Bronchial epithelial cell (primary cell): ENCODE measurements around the gene GSPT2. TPM values are rescaled to one million over a fixed set of nuclear protein-coding genes. Genes with fewer than 3 reads are reported as not detected.

Source experiments
- DNase-seq: peaks from one replicate; pipeline ENCODE4 v3.0.0-alpha.2; 2010; ENCODE audit warnings: low read depth
- FAIRE-seq: peaks from 2 replicates; lab custom pipeline; 2011; peaks lifted over from hg19 to GRCh38; lab: Jason Lieb, UNC
- H3K27me3 ChIP-seq: 2 replicates; pipeline ENCODE4 v1.5.1; 2011; ENCODE audit warnings: low read length; ENCODE audit not compliant: control insufficient read depth, insufficient read depth
- H3K36me3 ChIP-seq: 2 replicates; pipeline ENCODE4 v1.5.1; 2011; ENCODE audit warnings: low read length; ENCODE audit not compliant: control insufficient read depth, insufficient read depth
- H3K4me3 ChIP-seq: 2 replicates; pipeline ENCODE4 v1.5.1; 2011; ENCODE audit warnings: mild to moderate bottlenecking, low read depth, low read length, control low read depth
- total RNA-seq: library from RNA; depleted of rRNA; stranded (reverse); fragments of >200 nt; gene quantifications from 2 replicates; pipeline ENCODE4 v1.2.1, GENCODE V29; 2014
- TF ChIP-seq, protein P1 (sequence below): IDR thresholded peaks from 2 replicates; pipeline ENCODE4 v1.5.1; 2011; ENCODE audit warnings: mild to moderate bottlenecking, moderate library complexity, low read length, control low read depth, inconsistent platforms; ENCODE audit not compliant: insufficient read depth, severe bottlenecking

The GSPT2 gene
- total RNA-seq, 1 donor from 2014 or later: 1.3 TPM

DNA sequence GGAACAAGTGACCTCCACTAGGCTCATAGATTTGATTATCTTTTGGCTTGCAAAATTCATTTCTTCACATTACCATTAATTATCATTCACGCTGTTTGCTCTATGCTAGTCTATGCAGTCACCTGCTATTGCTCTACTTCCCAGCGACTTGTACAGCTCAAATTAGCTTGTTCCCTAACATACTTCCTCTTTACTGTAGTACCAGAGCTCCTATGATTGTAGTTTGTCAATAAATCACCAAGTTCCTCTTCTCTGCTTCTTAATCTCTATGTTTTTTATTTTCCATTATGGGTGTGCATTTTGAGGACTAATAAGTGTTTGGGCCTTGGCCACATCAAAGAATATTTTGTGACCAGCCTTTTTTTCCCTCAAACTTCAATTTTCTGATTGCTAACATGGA, 6.2 kb upstream of the GSPT2 start:
- H3K4me3 ChIP-seq: no peak overlapping the region
- no peaks in the 10 kb centered on the region for H3K27me3 ChIP-seq
- DNase-seq (no peak), FAIRE-seq (no peak)
- TF ChIP-seq, protein P1, sequence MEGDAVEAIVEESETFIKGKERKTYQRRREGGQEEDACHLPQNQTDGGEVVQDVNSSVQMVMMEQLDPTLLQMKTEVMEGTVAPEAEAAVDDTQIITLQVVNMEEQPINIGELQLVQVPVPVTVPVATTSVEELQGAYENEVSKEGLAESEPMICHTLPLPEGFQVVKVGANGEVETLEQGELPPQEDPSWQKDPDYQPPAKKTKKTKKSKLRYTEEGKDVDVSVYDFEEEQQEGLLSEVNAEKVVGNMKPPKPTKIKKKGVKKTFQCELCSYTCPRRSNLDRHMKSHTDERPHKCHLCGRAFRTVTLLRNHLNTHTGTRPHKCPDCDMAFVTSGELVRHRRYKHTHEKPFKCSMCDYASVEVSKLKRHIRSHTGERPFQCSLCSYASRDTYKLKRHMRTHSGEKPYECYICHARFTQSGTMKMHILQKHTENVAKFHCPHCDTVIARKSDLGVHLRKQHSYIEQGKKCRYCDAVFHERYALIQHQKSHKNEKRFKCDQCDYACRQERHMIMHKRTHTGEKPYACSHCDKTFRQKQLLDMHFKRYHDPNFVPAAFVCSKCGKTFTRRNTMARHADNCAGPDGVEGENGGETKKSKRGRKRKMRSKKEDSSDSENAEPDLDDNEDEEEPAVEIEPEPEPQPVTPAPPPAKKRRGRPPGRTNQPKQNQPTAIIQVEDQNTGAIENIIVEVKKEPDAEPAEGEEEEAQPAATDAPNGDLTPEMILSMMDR: no peak
- H3K36me3 ChIP-seq: no peaks in the 10 kb centered on the region

- FAIRE-seq: no peak
- TF ChIP-seq, protein P1: no peak
- Histone ChIP-seq H3K4me3 (no peak overlapping the region), H3K27me3 (no peaks in the 10 kb centered on the region), H3K36me3 (no peaks in the 10 kb centered on the region)
- no peak for DNase-seq
Observed at GRCh38 chrX:51742586-51742985, 656 bp upstream of the GSPT2 start.

GRCh38 chrX:51747671-51748070, 4.4 kb downstream of the GSPT2 start:
- FAIRE-seq: no peak
- DNase-seq: no peak
- Histone ChIP-seq H3K27me3 (no peaks in the 10 kb centered on the region), H3K36me3 (no peaks in the 10 kb centered on the region), H3K4me3 (no peak overlapping the region)
- TF ChIP-seq, protein P1: no peak

- FAIRE-seq: no peak
- TF ChIP-seq, protein P1: no peak
Observed at GRCh38 chrX:51759055-51759839, 16.0 kb downstream of the GSPT2 start.

GRCh38 chrX:51760657-51761056, 17.4 kb downstream of the GSPT2 start:
- no peaks in the 10 kb centered on the region for H3K27me3 ChIP-seq
- FAIRE-seq (no peak), DNase-seq (no peak)
- TF ChIP-seq, protein P1: no peak
- H3K36me3 ChIP-seq: no peaks in the 10 kb centered on the region
- no peak overlapping the region for H3K4me3 ChIP-seq

More at GRCh38 chrX:51759055-51759839, 16.0 kb downstream of the GSPT2 start:
- DNase-seq: no peak
- no peaks in the 10 kb centered on the region for H3K27me3 ChIP-seq
- H3K36me3 ChIP-seq: no peaks in the 10 kb centered on the region
- H3K4me3 ChIP-seq: no peak overlapping the region
